Myocyte (in vitro differentiated cells): ENCODE measurements around the gene IDH3A. TPM values are rescaled to one million over a fixed set of nuclear protein-coding genes. Genes with fewer than 3 reads are reported as not detected.
"Not testable (repeated sequence)": the region's sequence is repeated elsewhere in the genome, so short reads cannot be mapped to it uniquely, and the experiment has no call there.

Source experiments
- DNase-seq: peaks from one replicate; pipeline ENCODE4 v3.0.0-alpha.2; 2012; ENCODE audit warnings: low read depth
- total RNA-seq: library from RNA; depleted of rRNA; stranded (reverse); fragments of >200 nt; gene quantifications from 2 replicates; pipeline ENCODE4 v1.2.3, GENCODE V29; 2014

IDH3A gene
- total RNA-seq, 1 donor from 2014 or later: 122 TPM

DNA sequence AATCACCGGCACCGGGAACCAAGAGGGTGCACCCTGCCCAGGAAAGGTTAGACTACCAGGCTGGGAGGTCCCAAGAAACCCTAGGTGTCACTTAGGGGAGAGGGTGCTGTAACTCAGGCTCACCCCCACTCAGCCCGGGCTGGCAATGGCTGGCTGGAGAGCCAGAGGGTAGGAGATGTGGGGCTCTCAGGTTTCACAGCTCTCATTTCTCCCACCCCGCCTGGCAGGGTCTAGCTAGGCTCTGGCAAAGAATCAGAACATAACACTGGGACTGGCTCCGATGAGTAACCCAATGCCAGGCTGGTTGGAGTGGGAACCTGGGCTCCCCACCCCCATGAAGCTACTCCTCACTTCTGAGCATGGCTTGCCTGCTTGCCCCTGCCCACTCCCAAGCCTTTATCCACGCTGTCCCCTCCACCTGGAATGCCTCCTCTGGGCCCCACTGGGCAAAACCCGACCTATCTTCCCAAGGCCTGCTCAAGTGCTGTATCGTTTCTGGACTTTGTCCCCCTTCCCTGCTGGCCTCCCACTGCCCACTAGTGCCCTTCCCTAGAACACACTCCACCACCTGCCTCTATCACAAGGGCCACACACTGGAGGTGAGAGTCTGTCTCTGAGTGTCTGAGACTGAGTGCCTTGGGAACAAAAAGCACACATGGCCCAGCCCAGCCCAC, 19.9 kb upstream of the IDH3A start:
- DNase-seq: peak; percentile 32

DNA sequence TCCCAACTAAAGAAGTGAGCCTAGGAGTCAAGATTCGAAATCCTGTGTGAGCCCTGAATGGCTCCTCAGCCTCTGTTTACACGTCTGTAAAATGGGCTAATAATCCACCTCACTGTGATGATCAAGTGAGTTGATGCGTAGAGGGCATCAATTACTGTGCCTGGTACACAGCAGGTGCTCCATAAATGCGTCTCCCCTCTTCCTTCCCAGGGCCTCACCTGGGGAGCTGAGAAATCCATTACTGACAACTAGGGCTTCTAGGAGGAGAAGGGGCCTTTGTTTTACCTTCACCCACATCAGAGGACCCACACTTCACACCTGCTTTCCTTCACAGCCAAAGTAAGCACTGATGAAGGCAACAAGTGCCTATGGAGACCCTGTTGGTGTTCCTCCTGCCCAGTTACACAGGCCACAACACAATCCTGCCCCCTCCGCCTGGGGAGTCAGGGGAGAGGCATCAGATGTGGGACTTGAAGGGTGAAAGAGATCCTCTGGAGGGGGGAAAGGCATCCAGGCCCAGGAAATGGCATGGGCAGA, 19.3 kb upstream of the IDH3A start:
- DNase-seq: no peak

DNA sequence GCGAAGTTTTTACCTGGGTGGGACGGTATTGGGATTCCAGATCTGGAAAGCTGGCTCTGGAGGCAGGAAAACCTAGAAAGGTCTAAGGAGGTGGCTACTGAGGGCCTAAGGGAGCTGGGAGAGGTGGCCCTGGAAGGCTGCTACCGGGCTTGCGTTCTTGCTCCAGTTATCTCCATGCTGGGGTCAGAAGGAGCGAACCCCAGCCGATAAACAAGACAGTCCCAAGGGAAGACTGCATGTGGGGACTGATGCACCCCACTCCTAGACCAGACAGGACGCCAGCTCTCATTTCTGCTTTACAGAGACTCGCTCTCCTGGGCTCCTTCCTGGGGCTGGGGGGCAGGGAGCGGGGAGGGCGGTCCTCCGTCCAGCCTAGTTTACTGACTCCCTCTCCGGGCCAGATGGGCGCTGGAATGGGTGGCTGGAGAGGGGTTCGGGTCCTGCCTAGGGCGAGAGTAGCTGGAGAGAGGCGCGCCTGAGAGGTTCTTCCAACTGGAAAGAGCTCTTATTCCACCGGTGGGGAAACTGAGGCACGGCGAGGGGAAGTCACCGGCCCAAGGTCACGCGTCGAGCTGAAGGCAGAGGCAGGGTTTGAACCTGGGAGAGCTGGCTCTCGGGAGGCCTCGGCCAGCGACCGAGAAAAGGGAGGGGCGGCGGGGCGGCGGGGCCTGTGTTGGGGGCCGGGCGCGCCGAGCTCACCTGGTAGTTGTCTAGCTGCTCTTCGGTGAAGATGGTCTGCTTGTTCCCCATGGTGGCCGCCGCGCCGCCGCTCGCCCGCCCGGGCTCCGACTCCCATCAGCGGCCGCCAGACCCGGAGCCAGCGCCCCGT, 18.5 kb upstream of the IDH3A start:
- DNase-seq: no peak

DNA sequence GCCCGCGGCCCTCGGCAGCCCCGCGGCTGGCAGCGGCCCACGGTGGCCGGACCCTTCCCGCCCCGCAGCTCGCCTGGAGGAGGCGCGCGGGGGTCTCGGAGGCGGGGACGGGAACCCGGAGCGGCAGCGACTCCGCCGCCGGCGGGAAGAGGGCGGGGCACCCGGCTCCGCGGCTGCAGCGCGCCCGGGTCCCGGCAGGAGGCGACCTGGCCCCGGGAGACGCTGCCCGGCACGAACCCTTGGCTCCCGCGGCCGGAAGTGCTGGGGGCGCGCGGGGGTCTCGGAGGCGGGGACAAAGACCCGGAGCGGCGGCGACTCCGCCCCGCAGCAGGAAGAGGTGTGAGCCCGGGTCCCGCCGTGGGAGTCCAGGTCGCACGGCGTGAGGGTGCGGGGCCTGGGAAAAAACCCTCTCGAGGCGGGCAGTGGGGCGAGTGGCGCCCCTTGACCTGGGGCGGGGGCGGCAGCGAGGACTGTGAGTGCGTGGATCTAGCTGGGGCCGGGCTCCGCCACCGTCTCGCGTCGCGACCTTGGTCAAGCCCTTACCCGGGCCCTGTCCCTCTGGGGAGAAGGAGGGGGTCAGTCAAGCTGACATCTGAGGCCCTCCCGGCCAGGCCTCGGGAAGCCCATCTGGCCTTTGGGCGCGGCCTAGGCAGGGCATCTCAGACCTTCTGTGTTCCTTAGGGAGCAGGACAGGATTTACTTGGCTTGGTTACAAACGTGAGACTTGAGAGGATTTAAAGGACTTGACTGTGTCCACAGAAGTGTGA, 17.7 kb upstream of the IDH3A start, which contains the start of gene CIB2:
CIB2 (minus strand) TSS at position 151 of the 767 bp plus-strand sequence. CDS start 230 bp downstream, outside the sequence.
- DNase-seq: peak; percentile 71

DNA sequence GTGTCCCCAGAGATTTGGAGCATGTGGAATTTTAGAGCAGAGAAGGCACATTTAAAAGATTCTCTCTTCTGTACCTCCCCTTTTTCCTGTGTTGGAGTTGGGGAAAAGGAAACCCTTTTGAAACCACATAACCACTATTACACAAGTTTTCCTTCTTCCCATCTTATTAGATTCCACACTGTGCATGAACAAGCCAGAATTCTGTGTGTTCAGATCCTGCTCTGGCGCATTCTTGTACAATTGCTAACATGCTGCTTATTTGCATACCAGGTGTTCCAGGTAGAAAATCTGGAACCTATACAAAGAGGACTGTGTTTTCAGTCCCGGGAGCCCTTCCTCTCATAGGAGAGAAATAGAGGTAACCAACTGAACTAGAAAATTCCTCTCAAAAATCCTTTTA, 15.4 kb upstream of the IDH3A start:
- no peak for DNase-seq

DNA sequence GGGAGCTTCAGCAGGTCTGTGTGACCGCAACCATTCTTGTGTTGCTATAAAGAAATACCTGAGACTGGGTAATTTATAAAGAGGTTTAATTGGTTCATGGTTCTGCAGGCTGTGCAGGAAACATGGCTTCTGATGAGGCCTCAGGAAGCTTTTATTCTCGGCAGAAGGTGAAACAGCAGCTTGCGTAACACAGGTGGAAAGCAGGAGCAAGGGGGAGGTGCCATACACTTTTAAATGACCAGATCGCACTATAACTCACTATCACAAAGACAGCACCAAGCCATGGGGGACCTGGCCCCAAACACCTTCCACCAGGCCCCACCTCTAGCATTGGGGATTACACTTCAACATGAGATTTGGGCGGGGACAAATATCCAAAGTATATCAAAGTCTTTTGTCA, 9.6 kb upstream of the IDH3A start:
- no peak for DNase-seq

DNA sequence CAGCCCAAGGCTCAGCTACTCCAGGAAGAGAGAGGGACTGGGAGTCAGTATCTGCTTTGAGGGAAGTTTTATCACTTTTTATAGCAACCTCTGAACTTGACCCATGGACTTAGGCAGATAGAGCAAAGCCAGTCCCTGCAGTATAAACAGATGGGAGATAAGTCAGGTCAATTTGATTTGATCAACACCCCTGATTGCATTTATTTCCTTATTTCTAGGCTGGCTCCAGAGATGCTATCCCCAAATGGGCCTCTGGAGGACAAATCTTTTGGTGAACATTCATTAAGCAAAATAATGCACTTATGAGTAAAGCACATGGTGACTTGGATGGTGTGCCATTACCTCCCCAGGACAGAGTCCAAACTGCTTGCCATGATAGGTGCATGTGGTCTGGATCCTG, 8.9 kb upstream of the IDH3A start:
- no peak for DNase-seq

DNA sequence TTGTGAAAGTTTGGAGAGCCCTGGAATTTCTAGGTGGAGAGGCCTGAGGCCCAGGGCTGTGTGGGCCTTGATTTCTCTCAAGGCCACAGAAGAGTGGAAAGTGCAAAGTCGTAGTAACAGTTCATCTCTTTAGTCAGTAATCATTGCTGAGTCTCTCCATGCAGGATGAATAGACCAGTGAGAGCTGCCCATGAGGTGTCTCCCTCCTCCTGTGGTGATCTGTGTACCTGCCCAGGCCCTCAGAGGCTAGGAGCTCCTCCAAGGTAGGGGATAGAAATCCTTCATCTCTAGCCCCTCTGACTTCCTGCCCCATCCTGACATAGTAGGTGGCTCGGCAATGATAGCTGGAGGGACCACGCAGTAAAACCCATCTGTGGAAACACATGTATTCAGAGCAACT, 6.8 kb upstream of the IDH3A start:
- DNase-seq: no peak

DNA sequence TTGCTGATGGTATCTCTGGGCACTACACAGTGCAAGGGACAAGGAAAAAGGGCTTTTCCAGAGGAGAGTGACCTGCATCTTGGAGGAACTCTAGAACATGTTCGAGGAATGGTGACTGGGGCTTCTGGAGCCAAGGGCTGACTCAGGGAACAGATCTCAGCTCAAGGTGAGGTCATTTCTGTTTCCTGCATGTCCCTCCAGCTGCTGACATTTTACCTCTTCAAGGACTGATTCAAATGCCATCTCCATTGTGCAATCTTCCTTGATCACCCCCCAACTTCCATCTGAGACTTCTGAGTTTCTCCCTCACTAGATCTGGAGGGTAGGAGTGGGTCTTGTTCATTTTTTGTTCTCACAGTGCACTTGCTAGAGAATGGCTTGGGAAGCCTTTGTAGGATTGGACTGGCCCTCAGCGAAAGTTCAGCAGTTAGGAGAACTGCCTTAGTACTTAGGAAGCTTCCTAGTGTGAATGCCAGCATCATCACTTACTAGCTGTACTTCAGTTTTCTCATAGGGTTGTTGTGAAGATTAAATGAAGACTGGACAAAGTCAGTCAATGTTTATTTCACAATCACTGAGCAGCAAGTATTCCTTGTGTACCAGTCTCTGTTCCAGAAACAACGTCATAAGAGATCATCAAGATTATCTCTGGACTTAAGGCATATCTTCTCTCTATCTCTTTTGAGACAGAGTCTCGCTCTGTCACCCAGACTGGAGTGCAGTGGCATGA, 2.6 kb upstream of the IDH3A start:
- DNase-seq: no peak

DNA sequence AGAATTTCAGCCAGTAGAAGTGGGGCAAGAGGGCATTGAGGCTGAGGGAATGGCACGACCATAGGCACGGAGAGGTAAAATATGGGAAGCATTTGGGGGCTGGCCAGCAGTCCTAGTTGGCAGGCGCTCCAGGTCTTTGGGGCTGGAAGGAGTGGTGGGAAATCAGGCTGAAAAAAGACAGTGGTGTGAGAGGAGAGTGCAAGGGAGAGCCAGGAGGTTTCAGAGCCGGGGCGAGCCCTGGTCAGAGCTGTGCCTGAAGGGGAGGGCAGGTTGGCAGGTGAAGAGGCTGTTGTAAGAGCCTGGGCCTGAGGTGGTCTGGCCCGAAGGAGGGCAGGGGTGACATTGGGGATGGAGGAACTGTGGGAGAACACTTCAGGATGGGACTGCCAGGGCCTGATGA, 1.6 kb upstream of the IDH3A start:
- no peak for DNase-seq

DNA sequence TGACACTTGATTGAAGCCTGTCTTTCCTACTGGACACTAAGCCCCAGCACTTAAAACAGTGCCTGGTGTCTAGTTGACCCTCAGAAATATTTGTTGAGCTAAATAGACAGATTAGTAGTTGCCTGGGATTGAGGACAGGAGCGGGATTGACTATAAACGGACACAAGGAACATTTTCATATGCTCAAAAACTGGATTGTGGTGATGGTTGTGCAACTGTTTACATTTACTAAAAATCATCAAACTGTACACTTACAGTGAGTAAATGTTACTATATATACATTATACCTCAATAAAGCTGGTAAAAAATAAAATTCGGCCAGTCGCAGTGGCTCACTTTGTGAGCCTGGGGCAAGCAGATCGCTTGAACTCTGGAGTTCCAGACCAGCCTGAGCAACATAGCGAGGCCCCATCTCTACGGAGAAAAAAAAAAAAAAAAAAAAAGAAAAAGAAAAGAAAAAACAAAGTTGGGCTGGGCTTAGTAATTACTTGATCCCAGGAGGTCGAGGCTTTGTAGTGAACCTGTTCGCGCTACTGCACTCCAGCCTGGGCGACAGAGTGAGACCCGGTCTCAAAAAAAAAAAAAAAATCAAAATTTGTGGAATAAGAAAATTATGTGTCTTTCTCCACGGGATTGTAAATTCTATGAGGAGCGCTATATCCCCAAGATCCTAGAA, 632 bp upstream of the IDH3A start:
- DNase-seq: no peak

DNA sequence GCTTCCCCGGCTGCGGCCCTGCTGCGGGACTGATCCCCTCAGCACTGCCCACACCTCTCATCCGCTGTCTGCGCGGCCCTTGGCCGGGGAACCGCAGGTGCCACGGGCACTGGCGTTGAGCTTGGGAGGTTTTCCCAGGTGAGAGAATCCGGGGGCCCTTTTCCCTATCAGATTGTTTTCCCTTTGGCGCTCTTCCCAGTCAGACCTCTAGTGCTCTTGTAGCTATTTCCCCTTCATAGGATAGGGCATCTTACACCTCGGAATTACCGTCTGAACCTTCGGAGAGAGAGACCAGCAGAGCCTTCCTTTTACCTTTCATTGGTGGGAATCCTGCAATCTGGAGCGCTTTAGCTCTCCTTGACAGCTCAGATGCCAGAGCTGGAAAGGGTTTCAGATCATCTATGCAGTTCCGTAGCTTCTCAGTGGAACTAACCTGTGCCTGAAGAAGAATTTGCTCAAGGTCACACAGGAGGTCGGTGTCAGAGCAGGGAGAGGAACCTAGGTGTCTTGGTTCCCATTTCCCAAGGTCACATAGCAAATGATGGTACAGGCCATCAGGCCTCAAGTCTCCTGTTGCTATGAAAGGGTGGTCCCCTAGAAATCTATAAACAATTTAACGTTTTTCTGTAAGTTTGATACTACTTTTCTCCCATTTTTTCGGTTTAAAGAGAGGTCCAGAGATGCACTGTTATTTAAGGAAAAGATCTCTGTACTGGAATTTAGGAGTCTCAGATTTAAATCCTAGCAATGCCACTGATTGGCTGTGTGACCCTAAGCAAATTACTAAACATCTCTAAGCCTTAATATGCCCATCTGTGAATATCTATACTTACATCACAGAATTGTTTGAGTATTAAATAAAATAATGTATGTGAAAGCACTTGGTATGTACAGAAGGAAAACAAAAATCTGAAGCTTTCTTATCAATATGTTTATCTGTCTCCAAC, 916 bp downstream of the IDH3A start:
- no peak for DNase-seq

DNA sequence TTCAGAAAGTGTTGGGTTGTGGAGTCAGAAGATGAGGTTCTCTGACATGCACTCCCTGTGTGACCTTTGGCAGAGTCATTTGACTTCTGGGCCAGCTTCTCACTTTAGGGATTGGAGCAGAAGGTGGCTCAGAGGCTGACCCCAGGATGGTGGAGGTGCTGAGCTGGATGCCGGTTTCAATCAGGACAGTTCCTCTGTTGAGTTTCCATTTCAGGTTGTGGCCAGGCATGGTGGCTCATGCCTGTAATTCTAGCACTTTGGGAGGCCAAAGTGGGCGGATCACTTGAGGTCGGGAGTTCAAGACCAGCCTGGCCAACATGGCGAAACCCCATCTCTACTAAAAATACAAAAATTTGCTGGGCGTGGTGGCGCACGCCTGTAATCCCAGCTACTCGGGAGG, 1.9 kb downstream of the IDH3A start:
- not testable (repeated sequence) for DNase-seq

DNA sequence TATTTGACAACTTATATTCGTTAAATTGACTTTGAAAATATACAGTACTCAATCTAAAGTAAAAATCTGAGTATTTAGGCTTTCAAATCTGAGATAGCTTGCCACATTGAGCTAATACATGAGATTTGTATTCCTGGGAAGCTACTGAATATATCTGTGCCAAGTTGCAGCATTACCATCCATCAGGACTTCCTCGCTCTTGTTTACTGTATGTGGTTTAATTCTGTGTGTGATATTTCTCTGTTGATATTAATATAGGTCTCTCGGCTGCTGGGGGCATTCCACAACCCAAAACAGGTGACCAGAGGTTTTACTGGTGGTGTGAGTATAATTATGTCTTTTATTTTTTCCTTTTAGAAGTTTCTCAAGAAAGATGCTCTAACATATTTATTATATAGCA, 5.8 kb downstream of the IDH3A start:
- DNase-seq: no peak

DNA sequence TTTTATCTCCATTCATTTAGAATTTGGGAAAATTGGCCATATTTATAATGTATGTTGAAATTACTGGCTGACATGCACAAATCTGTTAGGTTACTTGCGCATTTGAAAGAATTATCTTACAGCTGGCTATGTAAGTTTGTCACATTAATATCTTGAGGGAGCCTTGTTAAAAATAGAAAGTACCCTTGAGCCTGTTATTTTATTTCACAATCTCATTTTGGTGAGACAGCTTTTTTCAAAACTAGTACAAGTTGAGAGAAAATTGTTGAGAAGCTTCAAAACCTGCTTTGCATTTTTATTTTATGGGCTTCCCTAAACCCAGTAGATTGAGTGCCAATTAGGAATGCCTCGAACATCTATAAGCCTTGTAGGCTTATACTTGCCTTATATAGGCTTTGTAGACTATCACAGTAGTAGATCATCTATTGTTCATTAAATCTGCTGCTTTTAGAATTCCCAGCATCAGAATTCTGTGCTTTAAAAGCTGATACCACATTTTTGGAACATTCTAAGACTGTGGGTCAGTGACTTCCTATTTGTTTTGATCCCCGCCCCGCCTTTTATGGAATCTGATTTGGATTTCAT, 6.3 kb downstream of the IDH3A start:
- DNase-seq: no peak

DNA sequence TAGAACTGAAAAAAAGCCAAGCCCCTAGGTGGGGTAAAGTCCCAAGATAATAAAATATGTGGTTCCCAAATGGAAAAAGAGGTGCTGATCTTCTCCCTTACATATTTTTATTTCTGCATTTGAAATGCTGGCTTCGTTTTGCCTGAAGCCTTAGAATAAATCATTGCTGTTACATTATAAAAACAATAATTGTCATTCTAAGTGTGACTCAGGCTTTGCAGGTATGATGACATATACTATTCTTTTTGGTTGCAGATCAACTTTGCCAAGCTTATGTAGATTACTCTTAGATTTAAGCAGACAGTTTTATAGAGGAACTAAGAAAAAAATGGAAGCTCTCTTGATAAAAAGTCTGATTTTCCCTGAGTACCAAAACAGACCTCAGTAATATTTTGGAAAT, 7.5 kb downstream of the IDH3A start:
- DNase-seq: no peak

DNA sequence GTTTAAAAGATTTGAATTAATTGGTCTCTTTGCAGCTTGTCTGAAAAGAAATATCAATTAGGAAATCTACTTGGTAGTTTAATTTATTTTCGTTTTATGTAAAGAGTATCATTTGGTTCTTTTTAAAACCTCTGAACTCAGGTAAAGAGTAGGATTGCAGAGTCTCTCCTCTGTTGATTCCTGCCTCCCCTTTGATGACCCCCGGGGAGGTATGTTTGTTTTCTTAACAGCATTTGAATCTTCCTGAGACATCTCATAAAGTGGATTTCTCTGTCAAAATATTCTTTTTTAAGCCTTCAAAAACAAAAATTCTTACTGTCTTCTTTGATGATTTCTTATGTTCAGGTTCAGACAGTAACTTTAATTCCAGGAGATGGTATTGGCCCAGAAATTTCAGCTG, 8.0 kb downstream of the IDH3A start:
- DNase-seq: no peak

DNA sequence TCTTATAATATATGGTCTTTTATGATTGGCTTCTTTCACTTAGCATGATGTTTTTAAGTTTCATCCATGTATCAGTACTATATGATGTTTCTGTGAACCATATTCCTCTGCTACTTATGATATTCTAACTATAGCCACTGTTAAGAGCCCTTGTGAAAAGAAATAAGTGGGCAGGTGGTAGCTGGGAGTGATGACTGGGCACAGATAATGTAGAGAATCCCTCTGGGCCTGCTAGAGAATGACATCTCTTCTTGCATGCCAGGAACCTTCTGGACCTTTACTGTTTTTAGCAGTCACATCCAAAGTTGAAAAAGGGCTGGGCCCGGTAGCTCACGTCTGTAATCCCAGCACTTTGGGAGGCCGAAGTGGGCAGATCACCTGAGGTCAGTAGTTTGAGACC, 10.2 kb downstream of the IDH3A start:
- DNase-seq: no peak

DNA sequence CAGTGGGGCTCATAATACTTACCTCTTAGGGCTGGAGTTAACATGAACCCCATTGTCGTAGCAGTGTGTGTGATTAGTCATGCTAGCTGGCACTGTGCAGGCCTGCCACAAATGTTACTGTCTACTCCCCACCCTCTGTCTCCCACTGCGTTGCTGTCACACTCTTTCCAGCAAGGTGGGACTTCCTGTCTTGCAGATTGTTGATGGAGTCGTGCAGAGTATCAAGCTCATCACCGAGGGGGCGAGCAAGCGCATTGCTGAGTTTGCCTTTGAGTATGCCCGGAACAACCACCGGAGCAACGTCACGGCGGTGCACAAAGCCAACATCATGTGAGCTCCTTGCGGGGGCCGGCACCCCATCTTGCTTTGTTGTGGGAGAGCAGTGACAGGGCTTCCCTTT, 12.9 kb downstream of the IDH3A start:
- DNase-seq: no peak
